B cell (primary cell): ENCODE measurements around the gene SLC7A6OS. TPM values are rescaled to one million over a fixed set of nuclear protein-coding genes. Genes with fewer than 3 reads are reported as not detected.
A peak's percentile ranks its signal among the peaks of the same experiment; 100 is the strongest.

Source experiments
- ATAC-seq: fragments of 200-7000 bp; cut with Tn5 transposase; one replicate; pipeline ENCODE4 v1.10.0; 2021; ENCODE audit warnings: low read depth, mild to moderate bottlenecking, moderate number of reproducible peaks, moderate library complexity
- CTCF ChIA-PET: fragments of 350-600 bp; sonication (Branson Sonifier 250); formaldehyde crosslinking; loops from one replicate; lab custom pipeline; 2021; ENCODE audit warnings: antibody characterized with exemption, inconsistent platforms; lab: Charles Lee
- POLR2A ChIA-PET: fragments of 350-600 bp; sonication (Branson Sonifier 250); formaldehyde crosslinking; loops from one replicate; lab custom pipeline; 2021; ENCODE audit warnings: antibody characterized with exemption; lab: Charles Lee
- DNase-seq: peaks from one replicate; pipeline ENCODE4 v3.0.0; 2013
- H2AFZ ChIP-seq: 2 replicates; pipeline ENCODE4 v1.6.1; 2012; ENCODE audit warnings: mild to moderate bottlenecking, low read depth, low read length; ENCODE audit not compliant: insufficient read depth, poor library complexity, severe bottlenecking
- H3K27ac ChIP-seq, 2 donors: 1 replicate in 1 of 2; 2 replicates in 1 of 2; pipeline ENCODE4 v1.5.1; 2012 to 2013; ENCODE audit warnings: low read length in 2 of 2, mild to moderate bottlenecking in 2 of 2, moderate library complexity in 1 of 2
- H3K27me3 ChIP-seq, 4 experiments: fragments of 200-600 bp in 1 of 4; sonication (generic) in 1 of 4; replicated peaks in 1 of 4; 1 replicate in 2 of 4; 2 replicates in 2 of 4; pipeline versions ENCODE4 v1.6.1 to v1.7.0; 2013 to 2016; ENCODE audit warnings: low read length in 3 of 4, mild to moderate bottlenecking in 2 of 4, mixed read lengths in 1 of 4, moderate library complexity in 1 of 4; ENCODE audit not compliant: insufficient read depth in 4 of 4, control insufficient read depth in 3 of 4; ENCODE audit errors: control extremely low read depth in 1 of 4
- H3K36me3 ChIP-seq, 2 experiments: replicated peaks in 1 of 2; 1 replicate in 1 of 2; 2 replicates in 1 of 2; pipeline versions ENCODE4 v1.6.1 to v1.7.1; 2013; ENCODE audit warnings: low read length in 1 of 2; ENCODE audit not compliant: insufficient read depth in 2 of 2, control insufficient read depth in 1 of 2; ENCODE audit errors: control extremely low read depth in 1 of 2, extremely low read depth in 1 of 2
- H3K4me1 ChIP-seq, 2 donors: fragments of 200-600 bp in 1 of 2; sonication (generic) in 1 of 2; 1 replicate in 1 of 2; 2 replicates in 1 of 2; pipeline versions ENCODE4 v1.5.1 to v1.6.1; 2013 to 2017; ENCODE audit warnings: low read length in 2 of 2; ENCODE audit not compliant: control insufficient read depth in 2 of 2, insufficient read depth in 2 of 2
- H3K4me2 ChIP-seq: replicated peaks from 2 replicates; pipeline ENCODE3; 2012; ENCODE audit warnings: mild to moderate bottlenecking, low read depth, low read length; ENCODE audit not compliant: poor library complexity, severe bottlenecking
- H3K4me3 ChIP-seq, 5 experiments: fragments of 200-600 bp in 1 of 5; sonication (generic) in 1 of 5; 1 replicate in 3 of 5; 2 replicates in 2 of 5; pipeline versions ENCODE4 v1.5.1 to v1.7.0; 2011 to 2016; ENCODE audit warnings: low read length in 4 of 5, mild to moderate bottlenecking in 4 of 5, low read depth in 2 of 5, control low read depth in 1 of 5, moderate library complexity in 1 of 5; ENCODE audit not compliant: insufficient read depth in 1 of 5; ENCODE audit errors: control extremely low read depth in 1 of 5, extremely low read depth in 1 of 5
- H3K79me2 ChIP-seq: fragments of 200-600 bp; sonication (generic); one replicate; pipeline ENCODE4 v1.6.0; 2016; ENCODE audit warnings: low read length; ENCODE audit not compliant: control insufficient read depth, insufficient read depth
- H3K9ac ChIP-seq: fragments of 200-600 bp; sonication (generic); 2 replicates; pipeline ENCODE4 v1.6.1; 2017; ENCODE audit warnings: mild to moderate bottlenecking, low read length, moderate library complexity
- H3K9me3 ChIP-seq, 3 donors: one replicate each; pipeline versions ENCODE4 v1.6.1 to v1.7.1; 2013; ENCODE audit warnings: low read length in 2 of 3; ENCODE audit not compliant: control insufficient read depth in 2 of 3, insufficient read depth in 1 of 3; ENCODE audit errors: control extremely low read depth in 1 of 3
- H4K20me1 ChIP-seq: 2 replicates; pipeline ENCODE4 v1.6.0; 2012; ENCODE audit warnings: mild to moderate bottlenecking, low read length; ENCODE audit not compliant: insufficient read depth, control insufficient read depth, poor library complexity, severe bottlenecking
- H3K27ac Mint-ChIP-seq: one replicate; pipeline ENCODE4 v1.8.0; 2021; ENCODE audit warnings: mixed read lengths
- H3K27me3 Mint-ChIP-seq: one replicate; pipeline ENCODE4 v1.8.0; 2021; ENCODE audit warnings: mixed read lengths
- H3K4me1 Mint-ChIP-seq: one replicate; pipeline ENCODE4 v1.8.0; 2021; ENCODE audit warnings: mixed read lengths
- H3K4me3 Mint-ChIP-seq: one replicate; pipeline ENCODE4 v1.8.0; 2021; ENCODE audit warnings: mixed read lengths
- H3K9me3 Mint-ChIP-seq: one replicate; pipeline ENCODE4 v1.8.0; 2022; ENCODE audit warnings: mixed read lengths; ENCODE audit not compliant: insufficient read depth
- CTCF ChIP-seq: fragments of 200-600 bp; IDR thresholded peaks from one replicate; pipeline ENCODE4 v1.8.0; 2022; ENCODE audit warnings: antibody characterized with exemption, mild to moderate bottlenecking
- EZH2 ChIP-seq: IDR thresholded peaks from 2 replicates; pipeline ENCODE4 v1.6.1; 2012; ENCODE audit warnings: borderline replicate concordance, low read depth, mild to moderate bottlenecking, moderate library complexity, low read length; ENCODE audit not compliant: insufficient read depth, poor library complexity, severe bottlenecking
- WGBS: methylation state at CpG from one replicate; pipeline ENCODE4 v1.1.5; 2013; ENCODE audit warnings: missing lambda C conversion rate; ENCODE audit not compliant: insufficient coverage; 5-methylcytosine and 5-hydroxymethylcytosine counted together
- intact Hi-C: fragments of 100-400 bp; cut with micrococcal nuclease; formaldehyde crosslinking; loops from one replicate; pipeline ENCODE4 v1.10.0; 2022
- polyA plus RNA-seq: library from polyadenylated mRNA; depleted of rRNA; stranded (reverse); fragments of >200 nt; gene quantifications from 2 replicates; pipeline ENCODE4 v1.2.3, GENCODE V29; 2012
- total RNA-seq, 2 donors: library from RNA; stranded (reverse); fragments of 120-200 nt in 1 of 2; gene quantifications; 1 replicate in 1 of 2; 2 replicates in 1 of 2; pipeline versions ENCODE4 v1.2.3 to v1.2.4, GENCODE V29; 2013 to 2022

Gene SLC7A6OS
- total and polyA plus RNA-seq, 2 donors (not counting 1 experiment from before 2014, with no cell fraction given): 9.9 to 54.1 TPM

GRCh38 chr16:68263559-68264127 is 47.1 kb downstream of the SLC7A6OS start:
- Mint-ChIP-seq H3K4me3 (peak overlapping the region; percentile 92), H3K9me3 (no peaks in the 10 kb centered on the region), H3K27ac (peak overlapping the region; percentile 95), H3K4me1 (peaks cover 40% of the 10 kb centered on the region), H3K27me3 (no peaks in the 10 kb centered on the region)
- TF ChIP-seq CTCF (no peak), EZH2 (no peak)
- Histone ChIP-seq H3K36me3 (peaks cover 0 to 24% of the 10 kb centered on the region in 2 experiments), H3K9ac (peak overlapping the region; percentile 95), H4K20me1 (peaks cover 15% of the 10 kb centered on the region), H2AFZ (peak overlapping the region; percentile 91), H3K9me3 (peaks cover 0 to 4% (median 0%) of the 10 kb centered on the region in 3 donors), H3K4me2 (peak overlapping the region; percentile 82), H3K27ac (peak overlapping the region; percentile 92 to 97), H3K4me1 (peaks cover 17 to 47% of the 10 kb centered on the region in 2 donors), H3K4me3 (peak overlapping the region in 4 of 5 experiments; percentile 63 to 91 (median 88)), H3K27me3 (no peaks in the 10 kb centered on the region), H3K79me2 (peaks cover 77% of the 10 kb centered on the region)
- DNase-seq: peak; percentile 33
- intact Hi-C loops: loop anchor here (1.0 to 10.0 kb wide), 6 partner anchors 18 to 261 kb away; partner anchors contain the start of genes PLA2G15 and PRMT7
- POLR2A ChIA-PET: interaction anchor here (1.3 to 2.8 kb wide), 4 partner anchors 21 to 47 kb away, joined by 4 to 38 read pairs (median 15); partner anchors contain the start of genes PRMT7 and SLC7A6OS
- no peak for ATAC-seq
- WGBS: 39% methylated on average over 11 of the region's 11 CpGs
- CTCF ChIA-PET: interaction anchor here (0.6 to 15.1 kb wide), 25 partner anchors 9 to 772 kb away, joined by 3 to 554 read pairs (median 6); partner anchors contain the start of genes NFATC3, PLA2G15, PRMT7 and SLC7A6OS
